Natural killer cell (primary cell): ENCODE measurements around the gene ZNRF3. TPM values are rescaled to one million over a fixed set of nuclear protein-coding genes. Genes with fewer than 3 reads are reported as not detected.

Experiments used
- ATAC-seq, 3 donors: fragments of 150-1000 bp in 2 of 3; fragments of 200-7000 bp in 1 of 3; cut with Tn5 transposase; 1 replicate in 1 of 3; 2 replicates in 2 of 3; pipeline ENCODE4 v1.10.0; 2021; ENCODE audit warnings: mild to moderate bottlenecking in 2 of 3, moderate library complexity in 2 of 3
- DNase-seq, 2 donors: peaks; one replicate each; pipeline versions ENCODE4 v3.0.0 to v3.0.0-alpha.2; 2013 to 2021; ENCODE audit warnings: mixed read lengths in 1 of 2
- H3K27ac ChIP-seq: one replicate; pipeline ENCODE4 v1.5.1; 2013; ENCODE audit warnings: mild to moderate bottlenecking, low read length
- H3K27me3 ChIP-seq: one replicate; pipeline ENCODE4 v1.6.1; 2013; ENCODE audit warnings: low read length; ENCODE audit not compliant: control insufficient read depth, insufficient read depth
- H3K36me3 ChIP-seq: one replicate; pipeline ENCODE4 v1.6.1; 2013; ENCODE audit warnings: low read length; ENCODE audit not compliant: control insufficient read depth, insufficient read depth
- H3K4me1 ChIP-seq: one replicate; pipeline ENCODE4 v1.6.1; 2013; ENCODE audit warnings: low read length; ENCODE audit not compliant: control insufficient read depth, insufficient read depth
- H3K4me3 ChIP-seq: one replicate; pipeline ENCODE4 v1.5.1; 2013; ENCODE audit warnings: low read length
- H3K9me3 ChIP-seq: one replicate; pipeline ENCODE4 v1.6.1; 2013; ENCODE audit warnings: low read length; ENCODE audit not compliant: control insufficient read depth, insufficient read depth
- H3K27ac Mint-ChIP-seq, 2 donors: one replicate each; pipeline ENCODE4 v1.8.0; 2022; ENCODE audit warnings: mild to moderate bottlenecking in 2 of 2, mixed read lengths in 2 of 2, moderate library complexity in 1 of 2
- H3K27me3 Mint-ChIP-seq, 2 donors: one replicate each; pipeline ENCODE4 v1.8.0; 2022; ENCODE audit warnings: low read depth in 2 of 2, mixed read lengths in 2 of 2
- H3K36me3 Mint-ChIP-seq: one replicate; pipeline ENCODE4 v1.8.0; 2022; ENCODE audit warnings: mixed read lengths
- H3K4me1 Mint-ChIP-seq, 2 donors: one replicate each; pipeline ENCODE4 v1.8.0; 2022; ENCODE audit warnings: mixed read lengths in 2 of 2
- H3K4me3 Mint-ChIP-seq: one replicate; pipeline ENCODE4 v1.8.0; 2022; ENCODE audit warnings: mild to moderate bottlenecking, moderate library complexity, mixed read lengths
- H3K9me3 Mint-ChIP-seq, 2 donors: one replicate each; pipeline ENCODE4 v1.8.0; 2022; ENCODE audit warnings: mixed read lengths in 2 of 2
- WGBS: methylation state at CpG from one replicate; pipeline ENCODE4 v1.1.7; 2013; ENCODE audit warnings: missing lambda C conversion rate; ENCODE audit not compliant: insufficient coverage; 5-methylcytosine and 5-hydroxymethylcytosine counted together
- intact Hi-C: fragments of 100-400 bp; cut with micrococcal nuclease; formaldehyde crosslinking; loops from one replicate; pipeline ENCODE4 v1.14.2; 2022
- total RNA-seq, 4 donors: library from RNA; stranded (reverse); fragments of 120-200 nt in 1 of 4; gene quantifications; one replicate each; pipeline versions ENCODE4 v1.2.3 to v1.2.4, GENCODE V29; 2013 to 2022
- TF ChIP-seq, protein P1 (sequence below): fragments of 200-600 bp; IDR thresholded peaks from one replicate; pipeline ENCODE4 v1.8.0; 2022; ENCODE audit warnings: antibody characterized with exemption

The ZNRF3 gene
- total RNA-seq, 3 donors from 2014 or later (not counting 1 experiment from before 2014, with no cell fraction given): 0.23 to 0.34 (median 0.33) TPM

GRCh38 chr22:29011240-29012100 lies 128.1 kb downstream of the ZNRF3 start:
- H3K9me3 Mint-ChIP-seq: no peaks in the 10 kb centered on the region
- DNase-seq (no peak), ATAC-seq (no peak)
- H3K27me3 Mint-ChIP-seq: peaks cover 21 to 53% of the 10 kb centered on the region in 2 donors
- no peak overlapping the region for H3K4me3 Mint-ChIP-seq
- intact Hi-C loops: no loop called here
- Histone ChIP-seq H3K4me3 (no peak overlapping the region), H3K27ac (no peak overlapping the region), H3K9me3 (no peaks in the 10 kb centered on the region), H3K36me3 (no peaks in the 10 kb centered on the region), H3K27me3 (no peaks in the 10 kb centered on the region), H3K4me1 (no peaks in the 10 kb centered on the region)
- H3K27ac Mint-ChIP-seq: no peak overlapping the region
- H3K4me1 Mint-ChIP-seq: peaks cover 7 to 25% of the 10 kb centered on the region in 2 donors
- 80% methylated on average over 13 of the region's 14 CpGs for WGBS
- TF ChIP-seq, protein P1, sequence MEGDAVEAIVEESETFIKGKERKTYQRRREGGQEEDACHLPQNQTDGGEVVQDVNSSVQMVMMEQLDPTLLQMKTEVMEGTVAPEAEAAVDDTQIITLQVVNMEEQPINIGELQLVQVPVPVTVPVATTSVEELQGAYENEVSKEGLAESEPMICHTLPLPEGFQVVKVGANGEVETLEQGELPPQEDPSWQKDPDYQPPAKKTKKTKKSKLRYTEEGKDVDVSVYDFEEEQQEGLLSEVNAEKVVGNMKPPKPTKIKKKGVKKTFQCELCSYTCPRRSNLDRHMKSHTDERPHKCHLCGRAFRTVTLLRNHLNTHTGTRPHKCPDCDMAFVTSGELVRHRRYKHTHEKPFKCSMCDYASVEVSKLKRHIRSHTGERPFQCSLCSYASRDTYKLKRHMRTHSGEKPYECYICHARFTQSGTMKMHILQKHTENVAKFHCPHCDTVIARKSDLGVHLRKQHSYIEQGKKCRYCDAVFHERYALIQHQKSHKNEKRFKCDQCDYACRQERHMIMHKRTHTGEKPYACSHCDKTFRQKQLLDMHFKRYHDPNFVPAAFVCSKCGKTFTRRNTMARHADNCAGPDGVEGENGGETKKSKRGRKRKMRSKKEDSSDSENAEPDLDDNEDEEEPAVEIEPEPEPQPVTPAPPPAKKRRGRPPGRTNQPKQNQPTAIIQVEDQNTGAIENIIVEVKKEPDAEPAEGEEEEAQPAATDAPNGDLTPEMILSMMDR: no peak
- H3K36me3 Mint-ChIP-seq: no peaks in the 10 kb centered on the region

GRCh38 chr22:29012101-29012433 lies 128.7 kb downstream of the ZNRF3 start:
- Histone ChIP-seq H3K27ac (no peak overlapping the region), H3K9me3 (no peaks in the 10 kb centered on the region), H3K4me1 (no peaks in the 10 kb centered on the region), H3K4me3 (no peak overlapping the region), H3K36me3 (no peaks in the 10 kb centered on the region), H3K27me3 (no peaks in the 10 kb centered on the region)
- Mint-ChIP-seq H3K27me3 (peaks cover 15 to 53% of the 10 kb centered on the region in 2 donors), H3K27ac (no peak overlapping the region), H3K4me3 (no peak overlapping the region), H3K9me3 (no peaks in the 10 kb centered on the region), H3K36me3 (no peaks in the 10 kb centered on the region), H3K4me1 (peaks cover 7 to 31% of the 10 kb centered on the region in 2 donors)
- ATAC-seq: no peak
- DNase-seq: no peak
- intact Hi-C loops: no loop called here
- TF ChIP-seq, protein P1: no peak
- WGBS: 90% methylated on average over 4 of the region's 4 CpGs

DNA sequence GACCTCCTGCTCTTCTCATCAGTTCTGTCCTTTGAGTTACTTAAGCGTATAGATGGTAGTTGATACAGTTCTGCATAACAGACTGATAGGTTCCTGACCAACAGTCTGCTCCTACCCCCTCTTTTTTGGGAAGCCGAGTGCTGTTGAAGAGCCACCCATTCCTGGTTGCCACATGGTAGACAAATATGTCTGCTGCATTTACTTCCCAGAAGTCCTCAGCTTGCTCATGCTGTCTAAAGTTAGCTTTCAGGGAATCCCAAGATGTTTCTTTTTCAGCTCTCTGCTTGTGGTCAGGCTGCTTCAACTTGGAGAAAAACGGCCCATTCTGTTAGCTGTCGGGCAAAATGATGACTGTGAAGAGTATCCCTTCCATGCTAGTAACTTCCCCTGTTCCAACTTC lies 129.6 kb downstream of the ZNRF3 start:
- H3K4me3 Mint-ChIP-seq: no peak overlapping the region
- no peaks in the 10 kb centered on the region for H3K27me3 ChIP-seq
- peaks cover 20 to 61% of the 10 kb centered on the region in 2 donors for H3K27me3 Mint-ChIP-seq
- no peaks in the 10 kb centered on the region for H3K4me1 ChIP-seq
- intact Hi-C loops: no loop called here
- peaks cover 7 to 40% of the 10 kb centered on the region in 2 donors for H3K4me1 Mint-ChIP-seq
- TF ChIP-seq, protein P1: no peak
- no peak overlapping the region for H3K27ac Mint-ChIP-seq
- no peaks in the 10 kb centered on the region for H3K36me3 Mint-ChIP-seq
- H3K4me3 ChIP-seq: no peak overlapping the region
- H3K9me3 ChIP-seq: no peaks in the 10 kb centered on the region
- WGBS: 90% methylated on average over 4 of the region's 4 CpGs
- ATAC-seq (no peak), DNase-seq (no peak)
- H3K36me3 ChIP-seq: no peaks in the 10 kb centered on the region
- H3K9me3 Mint-ChIP-seq: no peaks in the 10 kb centered on the region
- H3K27ac ChIP-seq: no peak overlapping the region
